GM21786 (cell line): ENCODE data around the gene CENPH.
"Not testable (repeated sequence)": the region's sequence is repeated elsewhere in the genome, so short reads cannot be mapped to it uniquely, and the experiment has no call there.

Experiments used
- ATAC-seq: cut with Tn5 transposase; IDR thresholded peaks from one replicate; pipeline ENCODE4 v1.9.1; 2021; ENCODE audit not compliant: unreplicated experiment

CENPH gene

DNA sequence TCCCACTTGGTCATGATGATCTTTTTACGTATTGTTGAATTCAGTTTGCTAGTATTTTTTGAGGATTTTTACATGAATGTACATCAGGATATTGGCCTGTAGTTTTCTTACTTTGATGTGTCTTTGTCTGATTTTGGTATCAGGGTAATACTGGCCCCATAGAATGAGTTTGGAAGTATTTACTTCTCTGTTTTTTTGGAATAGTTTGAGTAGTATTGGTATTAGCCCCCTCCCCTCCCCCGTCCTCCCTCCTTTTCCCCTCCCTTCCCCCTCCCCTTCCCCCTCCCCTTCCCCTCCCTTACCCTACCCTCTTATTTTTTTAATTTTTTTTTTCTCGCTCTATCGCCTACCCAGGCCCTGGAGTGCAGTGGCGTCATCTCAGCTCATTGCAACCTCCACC, 55.6 kb downstream of the CENPH start:
- ATAC-seq = no peak

DNA sequence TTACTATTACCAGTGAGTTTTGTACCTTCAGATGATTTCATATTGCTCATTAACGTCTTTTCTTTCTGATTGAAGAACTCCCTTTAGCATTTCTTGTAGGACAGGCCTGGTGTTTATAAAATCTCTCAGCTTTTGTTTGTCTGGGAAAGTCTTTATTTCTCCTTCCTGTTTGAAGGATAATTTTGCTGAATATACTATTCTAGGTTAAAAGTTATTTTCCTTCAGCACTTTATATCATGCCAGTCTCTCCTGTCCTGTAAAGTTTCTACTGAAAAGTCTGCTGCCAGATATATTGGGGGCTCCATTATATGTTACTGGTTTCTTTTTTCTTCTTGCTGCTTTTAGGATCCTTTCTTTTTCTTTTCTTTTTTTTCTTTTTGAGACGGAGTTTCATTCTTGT, 58.6 kb downstream of the CENPH start:
- no peak for ATAC-seq

DNA sequence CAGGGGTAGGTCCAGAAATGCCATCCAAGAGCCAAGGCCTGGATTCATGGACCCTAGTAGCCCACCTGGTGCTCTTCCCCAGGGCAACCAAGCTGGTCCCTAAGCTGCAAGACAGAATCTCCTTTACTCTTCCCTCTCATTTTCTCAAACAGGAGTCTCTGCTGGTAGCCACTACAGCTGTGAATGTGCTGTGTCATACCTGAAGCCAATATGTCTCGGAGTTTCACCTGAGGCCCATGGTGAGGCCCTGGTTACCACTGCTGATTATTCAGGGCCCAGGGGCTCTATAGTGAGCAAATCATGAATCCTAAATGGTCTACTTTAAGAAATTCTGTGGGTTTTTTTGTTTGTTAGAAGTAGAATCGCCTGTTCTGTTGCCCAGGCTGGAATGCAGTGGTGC, 61.2 kb downstream of the CENPH start:
- ATAC-seq = no peak

DNA sequence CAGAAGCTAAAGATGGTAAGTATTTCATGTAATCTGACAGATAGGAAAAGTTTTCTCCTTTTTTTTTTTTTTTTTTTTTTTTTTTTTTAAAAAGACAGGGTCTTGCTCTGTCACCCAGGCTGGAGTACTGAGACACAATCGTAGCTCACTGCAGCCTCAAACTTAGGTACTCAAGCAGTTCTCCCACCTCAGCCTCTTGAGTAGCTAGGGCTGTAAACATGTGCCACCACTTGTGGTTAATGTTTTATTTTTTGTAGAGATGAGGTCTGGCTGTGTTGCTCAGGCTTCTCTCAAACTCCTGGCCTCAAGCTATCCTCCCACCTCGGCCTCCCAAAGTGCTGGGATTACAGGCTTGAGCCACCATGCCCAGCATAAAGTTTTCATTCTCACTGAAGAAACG, 63.1 kb downstream of the CENPH start:
- ATAC-seq = no peak

DNA sequence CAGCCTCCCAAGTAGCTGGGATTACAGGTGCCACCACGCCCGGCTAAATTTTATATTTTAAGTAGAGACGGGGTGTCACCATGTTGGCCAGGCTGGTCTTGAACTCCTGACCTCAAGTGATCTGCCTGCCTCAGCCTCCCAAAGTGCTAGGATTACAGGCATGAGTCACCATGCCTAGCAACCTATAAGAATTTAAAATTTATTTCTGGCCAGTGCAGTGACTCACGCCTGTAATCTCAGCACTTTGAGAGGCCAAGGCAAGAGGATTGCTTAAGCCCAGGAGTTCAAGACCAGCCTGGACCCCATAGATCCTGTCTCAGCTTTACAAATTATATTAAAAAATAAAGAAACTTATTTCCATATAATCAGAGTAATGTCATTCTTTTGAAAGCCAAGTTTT, 66.6 kb downstream of the CENPH start:
- not testable (repeated sequence) for ATAC-seq

DNA sequence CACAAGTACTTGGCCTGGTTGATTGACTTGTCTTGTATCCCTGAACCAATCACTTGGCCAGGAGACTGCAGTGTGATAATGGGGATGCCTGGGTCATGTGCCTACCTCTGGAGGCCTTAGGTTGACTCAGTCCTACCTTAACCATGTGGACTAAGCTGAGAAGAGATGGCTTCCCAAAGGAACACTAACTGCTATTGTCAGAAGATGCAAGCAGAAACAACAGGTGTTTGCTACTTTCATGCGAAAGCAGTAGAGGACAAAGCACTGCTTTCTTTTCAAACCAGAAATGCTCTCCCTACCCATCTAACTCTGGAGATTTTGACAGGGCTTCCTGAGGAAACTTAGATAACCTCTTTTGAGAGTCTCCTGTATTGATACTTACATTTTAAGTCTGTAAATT, 68.2 kb downstream of the CENPH start:
- no peak for ATAC-seq
